ENCODE measurements around the gene NPC2. TPM values are rescaled to one million over a fixed set of nuclear protein-coding genes. Genes with fewer than 3 reads are reported as not detected.

Gene NPC2
- total and polyA plus RNA-seq, 9 of the 15 experiments (the other 6 are each of a cell fraction or from before 2014, with no cell fraction given), result 16.6 to 74.1 (median 32.6) TPM

- in situ Hi-C loops (cut with MboI) (no loop called here), intact Hi-C loops (cut with micrococcal nuclease) (loop anchor here (5.0 kb wide), 2 partner anchors 33 to 128 kb away; no protein-coding TSS in a partner anchor)
- TF ChIP-seq ZNF695 (CRISPR knock-in tag; IDR thresholded peaks at IDR 0.05), result no peak
- no peak for TF ChIP-seq BMI1 (IDR thresholded peaks at IDR 0.05; ENCODE audit: low read length)
- TF ChIP-seq NRF1 (conservative IDR thresholded peaks at IDR 0.05 in 1 of 2, IDR thresholded peaks at IDR 0.05 in 1 of 2), result no peak
- TF ChIP-seq ZNF445 (CRISPR knock-in tag; IDR thresholded peaks at IDR 0.05; ENCODE audit: low read depth), result no peak
- no peak for TF ChIP-seq MAX (CRISPR knock-in tag; IDR thresholded peaks at IDR 0.05)
- no peak for TF ChIP-seq RBM22 (IDR thresholded peaks at IDR 0.05; ENCODE audit: low read depth, low read length, poor library complexity, severe bottlenecking)
- no peak for TF ChIP-seq ZNF253 (CRISPR knock-in tag; conservative IDR thresholded peaks at IDR 0.05)
- TF ChIP-seq MXI1 (IDR thresholded peaks at IDR 0.05; ENCODE audit: low read depth, low read length), result no peak
- TF ChIP-seq ZNF263 (CRISPR knock-in tag; IDR thresholded peaks at IDR 0.05; ENCODE audit: borderline replicate concordance), result no peak
- no peak for TF ChIP-seq E2F1 (CRISPR knock-in tag; IDR thresholded peaks at IDR 0.05)
- TF ChIP-seq PHF8 (IDR thresholded peaks at IDR 0.05; ENCODE audit: borderline replicate concordance, low read length), result no peak
- TF ChIP-seq PML (IDR thresholded peaks at IDR 0.05; ENCODE audit: low read length), result no peak
- no peak for TF ChIP-seq SMARCA5 (IDR thresholded peaks at IDR 0.05)
- no peak for TF ChIP-seq ZNF431 (CRISPR knock-in tag; IDR thresholded peaks at IDR 0.05)
- no peak for TF ChIP-seq SMAD1 (IDR thresholded peaks at IDR 0.05; ENCODE audit: low read depth, low read length, partially characterized antibody)
- TF ChIP-seq STAT5B (CRISPR knock-in tag; IDR thresholded peaks at IDR 0.05), result no peak
- no peak for TF ChIP-seq ZNF282 (CRISPR knock-in tag; IDR thresholded peaks at IDR 0.05)
- no peak for TF ChIP-seq E4F1 (CRISPR knock-in tag; IDR thresholded peaks at IDR 0.05; ENCODE audit: borderline replicate concordance)
- FAIRE-seq (no peak), ATAC-seq (no peak), DNase-seq (ENCODE audit: extremely low read depth in 1 of 4, low spot score in 3 of 4) (no peak)
- 20% methylated on average over 1 of the region's 1 CpG for WGBS (ENCODE audit: insufficient coverage, low coverage, missing lambda C conversion rate)
- H3K27me3 ChIP-seq (ENCODE audit: control insufficient read depth in 2 of 2, insufficient read depth in 2 of 2, low read length in 2 of 2), result no peaks in the 10 kb centered on the region
- H3K4me3 ChIP-seq, result no peak overlapping the region
- CTCF ChIA-PET (ENCODE audit: low intra/inter-chr PET ratio), result no interaction called here
- POLR2A ChIA-PET, result interaction anchor here (0.6 to 1.2 kb wide), 2 partner anchors 9 to 64 kb away, joined by 3 to 4 read pairs; partner anchors contain the start of gene SYNDIG1L
- H3K9me3 ChIP-seq (replicated peaks; ENCODE audit: control insufficient read depth, insufficient read depth, low read depth, low read length), result no peaks in the 10 kb centered on the region
- no peak overlapping the region for H2AFZ ChIP-seq (ENCODE audit: low read depth, low read length)
- no peaks in the 10 kb centered on the region for H3K9me1 ChIP-seq (ENCODE audit: control insufficient read depth, insufficient read depth, low read length)
- peaks cover 8% of the 10 kb centered on the region for H3K79me2 ChIP-seq (ENCODE audit: control insufficient read depth, insufficient read depth, low read length)
- H3K36me3 ChIP-seq (ENCODE audit: control insufficient read depth, insufficient read depth, low read length), result peaks cover 7% of the 10 kb centered on the region; the same call in 1 of the 3 replicates
- H3K4me2 ChIP-seq (ENCODE audit: insufficient read depth, low read length), result no peak overlapping the region
- no peak overlapping the region for H3K9ac ChIP-seq (ENCODE audit: insufficient read depth in 1 of 2, low read depth in 2 of 2, low read length in 2 of 2)
- no peak overlapping the region for H3K27ac ChIP-seq (ENCODE audit: extremely low read depth, low read depth, low read length)
- no peaks in the 10 kb centered on the region for H4K20me1 ChIP-seq (replicated peaks; ENCODE audit: control insufficient read depth, insufficient read depth, low read length)
- BruUV-seq (replicated peaks), result no TSS peak
- peaks cover 10 to 14% of the 10 kb centered on the region in 2 experiments; a peak in 4 of 5 replicates for H3K4me1 ChIP-seq (replicated peaks in 1 of 2; ENCODE audit: control insufficient read depth in 2 of 2, insufficient read depth in 2 of 2, low read length in 2 of 2)
Observed at GRCh38 chr14:74490486-74490885, 2.6 kb downstream of the NPC2 start.

Data from K562 (cell line).